GM23338 (cell line): Measurements from ENCODE around the gene FMO2. TPM values are rescaled to one million over a fixed set of nuclear protein-coding genes. Genes with fewer than 3 reads are reported as not detected.

Experiments
- ATAC-seq: fragments of 200-7000 bp; cut with Tn5 transposase; 3 replicates; pipeline ENCODE4 v1.9.1; 2020
- DNase-seq: peaks from one replicate; pipeline ENCODE4 v3.0.0-alpha.2; 2015; ENCODE audit warnings: low spot score
- H2AFZ ChIP-seq: fragments of 200-600 bp; sonication (generic); 2 replicates; pipeline ENCODE4 v1.8.0; 2016; ENCODE audit warnings: antibody characterized with exemption, mild to moderate bottlenecking, moderate library complexity
- H3F3A ChIP-seq: fragments of 200-600 bp; sonication (generic); replicated peaks from 2 replicates; pipeline ENCODE4 v1.8.0; 2017; ENCODE audit warnings: antibody characterized with exemption, mixed run types, low read depth
- H3K27ac ChIP-seq: fragments of 200-600 bp; sonication (generic); 2 replicates; pipeline ENCODE4 v1.6.1; 2016; ENCODE audit warnings: low read depth
- H3K27me3 ChIP-seq: fragments of 200-600 bp; sonication (generic); 2 replicates; pipeline ENCODE4 v1.8.0; 2016; ENCODE audit warnings: mild to moderate bottlenecking, mixed run types, moderate library complexity; ENCODE audit not compliant: insufficient read depth
- H3K36me3 ChIP-seq: fragments of 200-600 bp; sonication (generic); 2 replicates; pipeline ENCODE4 v1.8.0; 2016; ENCODE audit warnings: mild to moderate bottlenecking; ENCODE audit not compliant: insufficient read depth
- H3K4me1 ChIP-seq: fragments of 200-600 bp; sonication (generic); 2 replicates; pipeline ENCODE4 v1.8.0; 2016; ENCODE audit warnings: mild to moderate bottlenecking, moderate library complexity; ENCODE audit not compliant: insufficient read depth
- H3K4me2 ChIP-seq: fragments of 200-600 bp; sonication (generic); 2 replicates; pipeline ENCODE4 v1.7.1; 2017; ENCODE audit warnings: mixed run types
- H3K4me3 ChIP-seq: fragments of 200-600 bp; sonication (generic); 2 replicates; pipeline ENCODE4 v1.6.1; 2016; ENCODE audit warnings: mixed run types
- H3K79me2 ChIP-seq: fragments of 200-600 bp; sonication (generic); replicated peaks from 2 replicates; pipeline ENCODE4 v1.8.0; 2017; ENCODE audit warnings: mild to moderate bottlenecking; ENCODE audit not compliant: insufficient read depth
- H3K9me2 ChIP-seq: fragments of 200-600 bp; sonication (generic); 2 replicates; pipeline ENCODE4 v1.8.0; 2017; ENCODE audit not compliant: insufficient read depth
- H4K20me1 ChIP-seq: fragments of 200-600 bp; sonication (generic); replicated peaks from 2 replicates; pipeline ENCODE4 v1.8.0; 2017; ENCODE audit warnings: mild to moderate bottlenecking; ENCODE audit not compliant: insufficient read depth
- H3K27ac Mint-ChIP-seq: 2 replicates; pipeline ENCODE4 v1.8.0; 2020; ENCODE audit warnings: inconsistent platforms, mild to moderate bottlenecking, moderate library complexity, mixed read lengths
- H3K27me3 Mint-ChIP-seq: 3 replicates; pipeline ENCODE4 v1.8.0; 2022; ENCODE audit warnings: low read depth, mild to moderate bottlenecking, moderate library complexity, mixed read lengths, inconsistent platforms; ENCODE audit not compliant: insufficient read depth, poor library complexity
- H3K36me3 Mint-ChIP-seq: 3 replicates; pipeline ENCODE4 v1.8.0; 2021; ENCODE audit warnings: low read depth, mild to moderate bottlenecking, inconsistent platforms, moderate library complexity, mixed read lengths
- H3K4me1 Mint-ChIP-seq: 3 replicates; pipeline ENCODE4 v1.8.0; 2020; ENCODE audit warnings: mild to moderate bottlenecking, inconsistent platforms, mixed read lengths
- H3K4me3 Mint-ChIP-seq: 3 replicates; pipeline ENCODE4 v1.8.0; 2021; ENCODE audit warnings: moderate library complexity, mild to moderate bottlenecking, inconsistent platforms, mixed read lengths
- H3K9me3 Mint-ChIP-seq: 3 replicates; pipeline ENCODE4 v1.8.0; 2020; ENCODE audit warnings: moderate library complexity, mild to moderate bottlenecking, inconsistent platforms, mixed read lengths
- CREB1 ChIP-seq: fragments of 250-450 bp; sonication (Bioruptor Pico); IDR thresholded peaks from 2 replicates; pipeline ENCODE4 v1.5.0; 2020; ENCODE audit warnings: low read depth, mild to moderate bottlenecking, moderate library complexity
- CTCF ChIP-seq, 2 experiments: fragments of 200-600 bp in 1 of 2; sonication (generic) in 1 of 2; conservative IDR thresholded peaks; 2 replicates each; pipeline versions ENCODE4 v1.5.1 to v1.6.1; 2016 to 2017; ENCODE audit warnings: antibody characterized with exemption in 2 of 2, low read depth in 2 of 2, mild to moderate bottlenecking in 2 of 2, moderate library complexity in 1 of 2
- ETS1 ChIP-seq: IDR thresholded peaks from 2 replicates; pipeline ENCODE4 v1.6.1; 2016; ENCODE audit warnings: antibody characterized with exemption
- EZH2 ChIP-seq: fragments of 200-600 bp; sonication (generic); IDR thresholded peaks from one replicate; pipeline ENCODE4 v1.8.0; 2017; ENCODE audit warnings: antibody characterized with exemption, mild to moderate bottlenecking, low read depth; ENCODE audit not compliant: unreplicated experiment
- EZH2phosphoT487 ChIP-seq: fragments of 200-600 bp; sonication (generic); IDR thresholded peaks from one replicate; pipeline ENCODE4 v1.8.1; 2018; ENCODE audit warnings: antibody characterized with exemption; ENCODE audit not compliant: unreplicated experiment
- JUNB ChIP-seq: IDR thresholded peaks from one replicate; pipeline ENCODE4 v1.6.1; 2016; ENCODE audit warnings: antibody characterized with exemption; ENCODE audit not compliant: unreplicated experiment
- NANOG ChIP-seq: IDR thresholded peaks from 2 replicates; pipeline ENCODE4 v1.6.1; 2016; ENCODE audit warnings: antibody characterized with exemption, borderline replicate concordance
- POLR2AphosphoS5 ChIP-seq: IDR thresholded peaks from 2 replicates; pipeline ENCODE4 v1.6.1; 2016; ENCODE audit warnings: antibody characterized with exemption, low read depth
- REST ChIP-seq: IDR thresholded peaks from one replicate; pipeline ENCODE4 v1.6.1; 2018; ENCODE audit warnings: antibody characterized with exemption; ENCODE audit not compliant: unreplicated experiment
- STAT1 ChIP-seq: IDR thresholded peaks from one replicate; pipeline ENCODE4 v1.6.1; 2016; ENCODE audit warnings: antibody characterized with exemption; ENCODE audit not compliant: unreplicated experiment
- ZNF114 ChIP-seq: fragments of 250-450 bp; sonication (Bioruptor Pico); IDR thresholded peaks from 2 replicates; pipeline ENCODE4 v1.5.0; 2020; ENCODE audit warnings: mild to moderate bottlenecking, moderate library complexity
- ZNF331 ChIP-seq: fragments of 250-450 bp; sonication (Bioruptor Pico); IDR thresholded peaks from 2 replicates; pipeline ENCODE4 v1.5.0; 2020; ENCODE audit warnings: low read depth, mild to moderate bottlenecking, moderate library complexity
- polyA plus RNA-seq: library from polyadenylated mRNA; unstranded; fragments of >200 nt; fragmentation: Nextera tagmentation; extraction: Ambion mirVana; gene quantifications from 2 replicates; pipeline ENCODE4 v1.2.1, GENCODE V29; 2016
- total RNA-seq: library from RNA; depleted of rRNA; stranded (reverse); fragments of >200 nt; shearing (Covaris generic); gene quantifications from 2 replicates; pipeline ENCODE4 v1.2.3, GENCODE V29; 2014
- TF ChIP-seq, protein P1 (sequence below): fragments of 250-450 bp; sonication (Bioruptor Pico); IDR thresholded peaks from 2 replicates; pipeline ENCODE4 v1.5.0; 2020; ENCODE audit warnings: mild to moderate bottlenecking, moderate library complexity

The FMO2 gene
- total and polyA plus RNA-seq, 2 experiments from 2014 or later, result 0.31 TPM; not detected in 1

GRCh38 chr1:171140956-171141687 is 44.0 kb upstream of the FMO2 start:
- H4K20me1 ChIP-seq, result no peaks in the 10 kb centered on the region
- H3K36me3 Mint-ChIP-seq, result no peaks in the 10 kb centered on the region
- H3K4me1 Mint-ChIP-seq, result peaks cover 26% of the 10 kb centered on the region; the same call in 2 of the 3 replicates
- H3K27ac Mint-ChIP-seq, result no peak overlapping the region
- H3K9me3 Mint-ChIP-seq, result no peaks in the 10 kb centered on the region
- DNase-seq (no peak), ATAC-seq (no peak)
- no peak overlapping the region for H3K4me2 ChIP-seq
- H2AFZ ChIP-seq, result no peak overlapping the region
- no peaks in the 10 kb centered on the region for H3K36me3 ChIP-seq
- no peak overlapping the region for H3K4me3 Mint-ChIP-seq
- H3K27me3 ChIP-seq, result no peaks in the 10 kb centered on the region
- TF ChIP-seq ZNF114 (no peak), EZH2 (no peak), EZH2phosphoT487 (no peak), NANOG (no peak), POLR2AphosphoS5 (no peak), CTCF (conservative IDR thresholded peaks at IDR 0.05; ENCODE audit: low read depth in 2 of 2) (no peak), REST (no peak), STAT1 (no peak), ETS1 (no peak), JUNB (no peak), CREB1 (no peak), ZNF331 (CRISPR knock-in tag) (no peak)
- TF ChIP-seq, protein P1, sequence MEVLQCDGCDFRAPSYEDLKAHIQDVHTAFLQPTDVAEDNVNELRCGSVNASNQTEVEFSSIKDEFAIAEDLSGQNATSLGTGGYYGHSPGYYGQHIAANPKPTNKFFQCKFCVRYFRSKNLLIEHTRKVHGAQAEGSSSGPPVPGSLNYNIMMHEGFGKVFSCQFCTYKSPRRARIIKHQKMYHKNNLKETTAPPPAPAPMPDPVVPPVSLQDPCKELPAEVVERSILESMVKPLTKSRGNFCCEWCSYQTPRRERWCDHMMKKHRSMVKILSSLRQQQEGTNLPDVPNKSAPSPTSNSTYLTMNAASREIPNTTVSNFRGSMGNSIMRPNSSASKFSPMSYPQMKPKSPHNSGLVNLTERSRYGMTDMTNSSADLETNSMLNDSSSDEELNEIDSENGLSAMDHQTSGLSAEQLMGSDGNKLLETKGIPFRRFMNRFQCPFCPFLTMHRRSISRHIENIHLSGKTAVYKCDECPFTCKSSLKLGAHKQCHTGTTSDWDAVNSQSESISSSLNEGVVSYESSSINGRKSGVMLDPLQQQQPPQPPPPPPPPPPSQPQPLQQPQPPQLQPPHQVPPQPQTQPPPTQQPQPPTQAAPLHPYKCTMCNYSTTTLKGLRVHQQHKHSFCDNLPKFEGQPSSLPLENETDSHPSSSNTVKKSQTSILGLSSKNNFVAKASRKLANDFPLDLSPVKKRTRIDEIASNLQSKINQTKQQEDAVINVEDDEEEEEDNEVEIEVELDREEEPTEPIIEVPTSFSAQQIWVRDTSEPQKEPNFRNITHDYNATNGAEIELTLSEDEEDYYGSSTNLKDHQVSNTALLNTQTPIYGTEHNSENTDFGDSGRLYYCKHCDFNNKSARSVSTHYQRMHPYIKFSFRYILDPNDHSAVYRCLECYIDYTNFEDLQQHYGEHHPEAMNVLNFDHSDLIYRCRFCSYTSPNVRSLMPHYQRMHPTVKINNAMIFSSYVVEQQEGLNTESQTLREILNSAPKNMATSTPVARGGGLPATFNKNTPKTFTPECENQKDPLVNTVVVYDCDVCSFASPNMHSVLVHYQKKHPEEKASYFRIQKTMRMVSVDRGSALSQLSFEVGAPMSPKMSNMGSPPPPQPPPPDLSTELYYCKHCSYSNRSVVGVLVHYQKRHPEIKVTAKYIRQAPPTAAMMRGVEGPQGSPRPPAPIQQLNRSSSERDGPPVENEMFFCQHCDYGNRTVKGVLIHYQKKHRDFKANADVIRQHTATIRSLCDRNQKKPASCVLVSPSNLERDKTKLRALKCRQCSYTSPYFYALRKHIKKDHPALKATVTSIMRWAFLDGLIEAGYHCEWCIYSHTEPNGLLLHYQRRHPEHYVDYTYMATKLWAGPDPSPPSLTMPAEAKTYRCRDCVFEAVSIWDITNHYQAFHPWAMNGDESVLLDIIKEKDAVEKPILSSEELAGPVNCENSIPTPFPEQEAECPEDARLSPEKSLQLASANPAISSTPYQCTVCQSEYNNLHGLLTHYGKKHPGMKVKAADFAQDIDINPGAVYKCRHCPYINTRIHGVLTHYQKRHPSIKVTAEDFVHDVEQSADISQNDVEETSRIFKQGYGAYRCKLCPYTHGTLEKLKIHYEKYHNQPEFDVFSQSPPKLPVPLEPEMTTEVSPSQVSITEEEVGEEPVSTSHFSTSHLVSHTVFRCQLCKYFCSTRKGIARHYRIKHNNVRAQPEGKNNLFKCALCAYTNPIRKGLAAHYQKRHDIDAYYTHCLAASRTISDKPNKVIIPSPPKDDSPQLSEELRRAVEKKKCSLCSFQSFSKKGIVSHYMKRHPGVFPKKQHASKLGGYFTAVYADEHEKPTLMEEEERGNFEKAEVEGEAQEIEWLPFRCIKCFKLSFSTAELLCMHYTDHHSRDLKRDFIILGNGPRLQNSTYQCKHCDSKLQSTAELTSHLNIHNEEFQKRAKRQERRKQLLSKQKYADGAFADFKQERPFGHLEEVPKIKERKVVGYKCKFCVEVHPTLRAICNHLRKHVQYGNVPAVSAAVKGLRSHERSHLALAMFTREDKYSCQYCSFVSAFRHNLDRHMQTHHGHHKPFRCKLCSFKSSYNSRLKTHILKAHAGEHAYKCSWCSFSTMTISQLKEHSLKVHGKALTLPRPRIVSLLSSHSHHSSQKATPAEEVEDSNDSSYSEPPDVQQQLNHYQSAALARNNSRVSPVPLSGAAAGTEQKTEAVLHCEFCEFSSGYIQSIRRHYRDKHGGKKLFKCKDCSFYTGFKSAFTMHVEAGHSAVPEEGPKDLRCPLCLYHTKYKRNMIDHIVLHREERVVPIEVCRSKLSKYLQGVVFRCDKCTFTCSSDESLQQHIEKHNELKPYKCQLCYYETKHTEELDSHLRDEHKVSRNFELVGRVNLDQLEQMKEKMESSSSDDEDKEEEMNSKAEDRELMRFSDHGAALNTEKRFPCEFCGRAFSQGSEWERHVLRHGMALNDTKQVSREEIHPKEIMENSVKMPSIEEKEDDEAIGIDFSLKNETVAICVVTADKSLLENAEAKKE, result no peak
- peaks cover 21% of the 10 kb centered on the region for H3K4me1 ChIP-seq
- no peaks in the 10 kb centered on the region for H3F3A ChIP-seq
- H3K27ac ChIP-seq, result no peak overlapping the region
- no peaks in the 10 kb centered on the region for H3K79me2 ChIP-seq
- H3K27me3 Mint-ChIP-seq, result peaks cover 2% of the 10 kb centered on the region
- no peaks in the 10 kb centered on the region for H3K9me2 ChIP-seq
- H3K4me3 ChIP-seq, result no peak overlapping the region
